ENCODE data around the gene DMD.
"Not testable (repeated sequence)": the region's sequence is repeated elsewhere in the genome, so short reads cannot be mapped to it uniquely, and the experiment has no call there.

Gene DMD

DNA sequence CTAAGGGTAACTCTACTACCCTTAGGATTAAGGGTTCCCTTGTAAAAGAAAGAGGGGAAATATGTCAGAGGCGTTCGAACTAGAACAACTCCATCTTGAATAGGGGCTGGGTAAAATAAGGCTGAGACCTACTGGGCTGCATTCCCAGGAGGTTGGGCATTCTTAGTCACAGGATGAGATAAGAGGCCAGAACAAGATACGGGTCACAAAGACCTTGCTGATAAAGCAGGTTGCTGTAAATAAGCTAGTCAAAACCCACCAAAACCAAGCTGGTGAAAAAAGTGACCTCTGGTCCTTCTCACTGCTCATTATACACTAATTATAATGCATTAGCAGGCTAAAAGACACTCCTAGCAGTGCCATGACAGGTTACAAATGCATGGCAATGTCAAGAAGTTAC lies 922.0 kb downstream of the DMD start:
- in situ Hi-C loops (cut with HindIII; ENCODE audit: low sequenced_read_pairs): no loop called here

DNA sequence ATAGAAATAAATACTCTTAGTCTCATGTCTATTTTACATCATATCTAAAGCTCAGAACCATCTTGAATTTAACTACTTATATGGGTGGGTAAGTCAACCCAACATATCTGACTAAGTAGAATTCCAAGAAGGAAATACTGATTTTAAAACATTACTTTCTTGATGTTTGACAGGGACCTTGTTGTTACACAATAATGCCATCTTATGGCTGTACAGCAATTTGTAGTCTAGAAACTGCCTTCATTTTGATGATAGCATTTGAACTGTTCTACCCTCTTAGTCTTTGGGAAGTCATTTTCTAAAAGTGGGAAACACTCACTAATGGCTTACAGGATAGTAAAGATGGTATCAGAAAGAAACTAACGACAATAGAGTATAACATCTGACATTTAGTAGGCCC lies 929.5 kb downstream of the DMD start:
- in situ Hi-C loops (cut with HindIII; ENCODE audit: low sequenced_read_pairs): no loop called here

DNA sequence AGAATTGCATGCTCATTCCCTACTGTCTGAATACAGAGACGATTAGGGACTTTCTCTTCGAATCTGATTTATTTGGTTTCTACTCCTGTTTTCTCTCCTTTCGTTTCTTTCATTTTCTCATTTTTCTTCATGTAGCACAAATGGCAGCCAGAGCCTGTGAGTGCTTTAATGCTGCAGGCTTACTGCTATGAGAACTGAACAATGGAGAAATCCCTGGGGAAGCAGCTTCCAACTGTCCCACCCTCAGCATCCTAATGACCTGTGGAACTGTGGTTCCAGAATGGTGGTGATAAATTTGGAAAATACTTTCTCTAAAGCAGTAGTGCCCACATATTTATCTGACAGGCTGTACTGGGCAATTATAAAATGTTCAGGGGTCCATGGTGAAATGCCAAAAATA lies 930.4 kb downstream of the DMD start:
- in situ Hi-C loops (cut with HindIII; ENCODE audit: low sequenced_read_pairs): no loop called here

DNA sequence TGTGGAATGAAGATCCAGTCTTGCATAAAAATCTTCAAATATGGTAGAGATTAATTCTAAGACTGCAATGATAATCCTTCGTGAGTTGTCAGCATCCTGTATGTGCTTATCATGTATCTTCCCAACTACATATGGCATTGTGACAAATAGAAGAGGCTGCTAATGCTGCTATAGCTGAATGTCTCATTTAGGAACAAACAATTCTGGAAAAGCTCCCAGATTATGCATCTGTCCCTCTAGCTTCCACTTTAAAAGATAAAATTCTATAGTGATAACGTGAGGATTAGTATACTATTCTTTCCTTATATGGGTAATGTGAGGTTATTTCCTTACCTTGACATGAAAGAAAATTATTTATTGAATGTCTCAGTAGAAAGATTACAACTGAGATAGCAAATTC lies 930.9 kb downstream of the DMD start:
- in situ Hi-C loops (cut with HindIII; ENCODE audit: low sequenced_read_pairs): no loop called here

DNA sequence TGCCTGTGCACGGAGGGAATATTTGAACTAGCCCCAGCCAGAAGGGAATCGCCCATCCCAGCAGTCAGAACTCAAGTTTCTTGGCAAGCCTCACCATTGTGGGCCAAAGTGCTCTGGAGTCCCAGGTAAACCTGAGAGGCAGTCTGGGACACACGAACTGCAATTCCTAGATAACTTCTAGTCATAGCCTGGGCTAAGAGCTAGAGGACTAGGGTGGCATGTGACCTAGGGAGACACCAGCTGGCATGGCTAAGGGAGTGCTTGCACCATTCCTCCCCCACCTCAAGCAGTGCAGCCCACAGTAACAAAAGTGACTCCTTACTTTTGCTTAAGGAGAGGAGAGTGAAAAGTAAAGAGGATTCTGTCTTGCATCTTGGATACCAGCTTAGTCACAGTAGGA lies 935.2 kb downstream of the DMD start:
- in situ Hi-C loops (cut with HindIII; ENCODE audit: low sequenced_read_pairs): no loop called here

DNA sequence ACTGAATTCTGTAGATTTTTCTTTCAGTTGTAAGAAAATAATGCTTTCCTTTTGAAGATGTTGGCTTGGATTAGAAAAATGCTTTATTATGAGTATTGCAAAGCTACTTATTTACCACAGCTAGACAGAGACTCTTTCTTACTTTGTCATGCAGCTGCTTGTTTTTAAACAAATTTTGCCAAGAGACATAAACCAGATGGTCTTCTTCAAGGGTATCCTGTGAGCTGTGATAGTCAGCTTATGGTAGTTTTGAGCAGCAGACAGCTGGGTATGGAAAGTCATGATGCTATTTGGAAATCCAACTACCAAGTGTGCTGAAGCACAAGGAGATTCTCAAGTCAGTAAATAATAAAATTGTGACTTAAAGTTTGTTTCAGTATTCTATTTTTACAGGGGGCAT lies 941.5 kb downstream of the DMD start:
- in situ Hi-C loops (cut with HindIII; ENCODE audit: low sequenced_read_pairs): no loop called here

DNA sequence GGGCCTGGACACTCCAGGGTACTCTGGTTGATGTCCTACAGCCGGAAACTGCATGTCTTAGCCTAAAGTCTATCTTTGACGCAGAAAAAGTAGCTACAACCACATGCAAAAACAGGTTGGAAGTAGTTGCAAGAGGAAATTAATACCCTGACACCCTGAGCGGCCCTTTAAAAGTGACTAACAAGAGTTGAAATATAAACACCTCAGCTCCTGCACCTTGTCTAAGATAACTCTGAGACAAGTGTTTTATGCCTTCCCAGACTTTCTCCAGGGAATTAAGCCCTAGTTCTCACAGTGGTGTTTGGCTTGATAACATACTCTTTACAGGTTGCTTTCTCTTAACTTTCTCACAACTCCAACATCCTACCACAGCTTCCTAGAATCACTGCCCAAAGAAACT lies 943.1 kb downstream of the DMD start:
- in situ Hi-C loops (cut with HindIII; ENCODE audit: low sequenced_read_pairs): no loop called here

DNA sequence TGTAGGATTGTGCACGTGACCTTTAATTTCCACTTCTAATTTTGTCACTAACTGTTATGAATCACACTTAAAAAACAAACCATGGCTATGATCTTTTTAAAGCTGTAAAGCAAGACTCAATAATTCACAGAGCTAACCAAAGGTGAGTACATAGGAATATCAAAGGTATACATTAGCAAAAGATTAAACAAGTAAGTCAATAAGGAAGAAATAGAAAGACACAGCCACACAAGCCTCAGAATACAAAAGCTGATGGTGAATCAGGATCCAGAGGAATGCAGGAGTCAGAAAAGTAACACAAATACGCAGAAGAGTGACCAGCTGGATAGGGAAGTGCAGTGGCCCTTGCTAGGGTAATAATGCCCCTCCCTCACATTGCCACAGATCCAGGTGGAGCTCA lies 943.6 kb downstream of the DMD start:
- in situ Hi-C loops (cut with HindIII; ENCODE audit: low sequenced_read_pairs): no loop called here

DNA sequence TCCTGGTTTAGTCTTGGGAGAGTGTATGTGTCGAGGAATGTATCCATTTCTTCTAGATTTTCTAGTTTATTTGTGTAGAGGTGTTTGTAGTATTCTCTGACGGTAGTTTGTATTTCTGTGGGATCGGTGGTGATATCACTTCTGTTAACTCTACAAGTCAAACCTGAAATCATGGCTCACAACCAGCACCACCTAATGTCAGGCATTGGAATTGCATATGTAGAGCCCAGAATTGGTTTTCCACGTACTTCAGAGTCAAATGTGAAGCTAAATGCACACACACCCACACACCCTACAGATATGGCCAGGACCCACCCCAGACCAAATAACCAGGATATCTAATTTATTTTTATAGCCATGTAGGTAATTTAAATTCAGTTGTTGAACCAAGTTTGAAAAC lies 964.7 kb downstream of the DMD start:
- in situ Hi-C loops (cut with HindIII; ENCODE audit: low sequenced_read_pairs): not testable (repeated sequence)

DNA sequence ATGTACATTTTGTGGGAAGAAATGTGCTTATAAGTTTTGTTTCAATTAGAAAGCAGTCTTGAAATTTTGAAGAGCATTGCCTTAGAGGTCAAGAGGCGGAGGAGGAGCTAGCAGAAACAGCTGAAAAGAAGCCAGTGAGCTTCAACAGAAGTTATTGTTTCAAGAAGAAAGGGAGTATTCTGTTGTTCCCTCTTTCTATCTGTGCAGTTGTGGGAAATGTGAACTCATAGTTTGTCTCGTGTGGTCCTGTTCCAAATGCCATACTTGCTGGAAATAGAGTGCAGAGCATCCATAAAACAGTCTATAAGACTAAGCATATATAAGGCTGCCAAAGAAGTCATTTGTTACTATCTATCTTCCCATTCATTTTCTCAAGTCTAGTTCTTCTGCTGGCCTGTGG lies 1015.7 kb downstream of the DMD start:
- in situ Hi-C loops (cut with HindIII; ENCODE audit: low sequenced_read_pairs): no loop called here

DNA sequence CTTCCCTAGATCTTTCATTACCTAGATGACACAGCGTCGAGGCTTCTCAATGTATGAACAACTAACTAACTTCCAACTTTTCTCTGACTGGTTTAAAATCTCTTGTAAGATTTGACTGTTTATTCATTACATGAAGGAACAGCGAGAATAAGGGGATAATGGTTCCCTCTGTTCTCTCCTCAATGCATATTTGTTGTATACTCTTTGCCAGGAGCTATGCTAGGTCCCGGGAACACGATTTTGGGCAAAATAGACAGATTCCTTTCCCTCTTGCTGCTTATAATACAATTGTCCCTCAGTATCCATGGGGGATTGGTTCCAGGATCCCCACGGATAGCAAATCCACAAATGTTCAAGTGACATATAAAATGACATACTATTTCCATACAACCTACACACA lies 1020.0 kb downstream of the DMD start:
- in situ Hi-C loops (cut with HindIII; ENCODE audit: low sequenced_read_pairs): no loop called here

DNA sequence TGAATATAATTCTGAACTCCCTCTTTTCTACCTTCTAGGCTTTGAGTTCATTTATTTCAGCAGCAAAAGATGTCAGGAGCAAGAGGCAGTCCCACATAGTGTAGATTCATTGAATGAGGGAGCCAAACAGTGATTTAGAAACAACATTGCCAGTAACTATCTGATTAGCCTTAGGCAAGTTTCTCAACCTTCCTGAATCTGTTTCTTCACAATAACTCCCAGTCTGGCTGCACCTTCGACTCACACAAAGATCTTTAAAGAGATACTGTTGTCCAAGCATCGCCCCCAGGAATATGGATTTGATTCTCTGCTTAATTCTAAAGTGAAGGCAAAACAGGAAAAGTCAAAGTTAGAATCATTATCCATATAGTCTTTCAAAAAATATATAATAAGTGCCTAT lies 1026.2 kb downstream of the DMD start:
- in situ Hi-C loops (cut with HindIII; ENCODE audit: low sequenced_read_pairs): no loop called here

DNA sequence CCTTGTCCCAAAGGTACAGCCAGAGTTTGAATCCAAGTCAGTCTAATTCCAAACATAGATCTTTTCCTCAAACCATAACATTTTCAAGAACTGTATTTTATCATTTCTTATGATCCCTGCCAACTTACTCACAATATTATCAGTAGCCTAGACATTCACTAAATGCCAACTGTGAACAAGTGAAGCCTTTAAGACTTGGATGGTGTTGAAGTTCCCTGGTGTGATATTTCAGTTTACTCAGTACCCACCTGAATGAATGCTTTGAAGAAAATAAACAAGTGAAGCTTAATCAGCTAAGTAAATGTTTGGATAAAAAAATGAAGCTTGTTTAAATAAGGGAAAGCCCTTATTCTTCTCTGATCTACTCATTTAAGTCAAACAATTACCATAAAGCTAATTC lies 1028.3 kb downstream of the DMD start:
- in situ Hi-C loops (cut with HindIII; ENCODE audit: low sequenced_read_pairs): no loop called here

DNA sequence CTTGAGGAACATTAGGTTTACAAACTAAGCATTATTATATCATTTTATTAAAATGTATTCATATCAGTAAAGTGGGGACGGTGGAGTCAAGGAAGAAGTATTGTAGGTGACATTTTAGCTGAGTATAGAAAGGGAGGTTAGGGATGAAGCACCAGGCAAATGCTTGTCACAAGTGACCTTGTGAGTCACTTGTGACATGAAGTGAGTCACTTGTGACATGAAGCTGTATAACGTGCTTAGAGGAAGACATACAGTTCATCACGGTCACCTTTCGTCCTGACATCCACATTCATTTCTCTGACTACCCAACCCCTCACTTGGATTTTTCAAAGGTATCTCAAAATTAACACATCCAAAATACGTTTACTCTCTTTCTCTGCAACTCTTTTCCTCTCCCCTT lies 1034.8 kb downstream of the DMD start:
- in situ Hi-C loops (cut with HindIII; ENCODE audit: low sequenced_read_pairs): no loop called here

DNA sequence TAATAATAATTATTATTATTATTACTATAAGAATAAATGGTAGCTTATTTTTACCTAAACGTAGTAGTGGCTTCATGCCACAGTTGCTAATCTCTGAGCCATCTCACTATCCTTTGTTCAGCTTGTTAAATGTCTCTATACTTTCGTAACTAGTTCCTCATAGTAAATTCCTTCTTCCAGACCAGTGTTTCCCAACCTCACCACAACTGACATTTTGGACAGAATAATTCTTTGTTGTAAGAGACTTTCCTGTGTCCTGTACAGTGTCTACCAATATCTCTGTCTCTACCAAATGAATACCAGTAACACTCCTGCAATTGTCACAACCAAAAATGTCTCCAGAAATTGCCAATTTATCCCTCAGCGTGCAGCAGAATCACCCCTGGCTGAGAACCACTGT lies 1040.9 kb downstream of the DMD start:
- in situ Hi-C loops (cut with HindIII; ENCODE audit: low sequenced_read_pairs): no loop called here

DNA sequence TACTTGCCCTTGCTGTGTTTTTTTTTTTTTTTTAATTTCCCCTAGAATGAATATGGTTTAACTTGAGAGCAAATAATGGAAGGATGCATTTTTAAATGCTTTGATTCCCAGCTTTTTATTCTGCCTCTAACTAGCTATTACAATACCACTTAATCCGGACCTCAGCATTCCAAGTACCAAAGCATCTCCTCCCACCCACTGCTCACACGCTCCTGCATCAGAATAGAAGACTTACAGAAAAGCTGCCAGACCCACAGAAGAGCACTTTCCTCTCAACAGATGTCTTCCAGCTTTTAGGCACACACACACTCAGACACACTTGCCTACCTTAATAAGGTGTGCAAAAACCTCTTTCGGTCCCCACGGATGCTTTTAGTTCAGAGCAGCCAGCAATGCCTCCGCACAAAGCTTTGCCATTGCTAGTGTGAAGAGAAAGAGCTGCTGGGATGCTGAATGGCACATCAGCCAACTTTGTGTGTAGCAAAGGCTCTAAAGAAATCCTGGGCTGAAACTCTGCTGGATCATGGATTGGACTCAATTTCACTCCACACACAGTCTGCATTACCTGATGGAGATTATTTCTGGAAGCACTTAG lies 1056.2 kb downstream of the DMD start:
- in situ Hi-C loops (cut with HindIII; ENCODE audit: low sequenced_read_pairs): no loop called here

DNA sequence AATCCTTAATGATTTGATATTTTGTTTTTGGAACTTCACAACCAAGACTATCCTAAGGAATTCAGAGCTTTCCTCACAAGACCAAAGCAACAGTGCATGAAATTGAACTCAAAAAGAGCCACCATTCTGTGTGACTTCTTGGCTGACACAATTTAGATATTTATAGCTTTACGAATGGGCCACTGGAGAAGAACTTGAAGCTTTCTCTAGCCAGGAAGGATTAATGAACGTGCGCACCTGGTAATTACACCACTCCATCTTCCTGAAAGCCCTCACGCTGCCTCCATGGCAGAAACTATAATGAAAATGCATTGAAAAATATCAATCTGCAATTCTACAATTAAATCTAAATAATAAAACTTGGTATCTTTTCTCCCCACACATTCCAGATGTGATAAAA lies 1057.8 kb downstream of the DMD start:
- in situ Hi-C loops (cut with HindIII; ENCODE audit: low sequenced_read_pairs): no loop called here

DNA sequence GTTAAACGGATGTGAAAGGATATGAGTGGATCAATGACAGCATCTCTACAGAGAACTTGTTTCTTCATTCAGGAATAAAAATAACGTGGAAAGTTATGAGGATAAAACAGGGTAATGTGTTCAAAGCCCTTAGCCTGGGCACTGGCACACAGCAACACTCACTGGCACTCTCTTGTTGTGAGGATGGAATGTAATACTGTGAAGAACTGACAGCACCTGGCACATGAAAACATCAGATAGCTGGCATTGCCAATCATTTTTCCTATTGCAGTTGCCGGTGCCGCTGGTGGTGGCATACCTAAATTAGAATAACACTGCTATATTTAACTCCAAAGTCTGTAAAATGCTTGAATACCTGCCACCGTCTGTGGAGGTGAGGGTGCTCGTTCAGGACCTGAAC lies 1061.2 kb downstream of the DMD start:
- in situ Hi-C loops (cut with HindIII; ENCODE audit: low sequenced_read_pairs): no loop called here

DNA sequence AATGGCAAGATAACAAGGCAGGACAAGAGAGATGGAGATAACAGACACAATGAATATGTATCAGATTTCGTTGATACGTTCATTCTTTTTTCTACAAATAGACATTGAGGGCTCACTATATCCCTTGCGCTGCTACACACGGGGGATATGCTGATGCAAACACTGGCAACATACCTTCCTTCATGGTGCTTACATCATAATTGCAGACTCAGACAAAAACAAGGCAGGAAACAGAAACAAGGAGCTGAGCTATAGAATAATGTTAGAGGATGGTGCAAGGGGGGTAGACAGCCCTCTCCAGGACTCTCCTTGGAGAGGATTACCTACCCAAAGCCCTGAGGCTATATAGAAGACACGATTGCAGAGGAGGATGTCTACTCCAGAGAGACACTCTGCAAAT lies 1069.5 kb downstream of the DMD start:
- in situ Hi-C loops (cut with HindIII; ENCODE audit: low sequenced_read_pairs): no loop called here

DNA sequence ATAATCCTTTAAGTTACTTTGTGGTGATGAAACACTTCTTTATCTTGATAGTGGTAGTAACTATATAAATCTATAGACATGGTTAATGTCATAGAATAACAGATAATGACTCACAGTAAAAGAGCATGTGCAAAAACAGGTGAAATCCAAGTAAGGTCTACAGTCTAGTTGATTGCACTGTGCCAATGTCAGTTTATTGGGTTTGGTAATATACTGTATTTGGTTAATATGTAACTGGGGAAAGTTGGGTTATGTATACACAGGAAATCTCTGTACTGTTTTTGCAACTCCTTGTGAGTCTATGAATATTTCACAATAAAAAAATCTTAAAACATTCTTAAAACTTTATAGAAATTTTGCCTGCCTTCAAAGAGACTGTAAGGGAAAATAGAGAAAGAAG lies 1071.9 kb downstream of the DMD start:
- in situ Hi-C loops (cut with HindIII; ENCODE audit: low sequenced_read_pairs): no loop called here

DNA sequence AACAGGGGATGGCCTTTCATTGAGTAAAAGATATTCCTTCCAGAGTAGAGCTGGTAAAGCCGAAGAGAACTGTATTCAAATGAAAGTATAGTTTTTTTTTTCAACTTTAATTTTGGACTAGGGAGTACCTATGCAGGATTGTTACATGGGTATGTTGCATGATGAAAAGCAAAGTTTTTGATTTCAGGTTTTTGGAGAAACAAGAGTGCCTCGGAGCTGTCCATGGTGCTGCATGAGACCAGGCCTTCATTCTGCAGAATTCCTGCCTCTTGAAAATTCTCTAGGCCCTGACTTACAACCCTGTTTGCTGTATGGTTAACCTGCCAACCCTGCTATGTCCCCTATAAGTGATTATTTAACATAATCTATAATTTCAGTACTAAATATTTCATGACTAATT lies 1073.8 kb downstream of the DMD start:
- in situ Hi-C loops (cut with HindIII; ENCODE audit: low sequenced_read_pairs): no loop called here

DNA sequence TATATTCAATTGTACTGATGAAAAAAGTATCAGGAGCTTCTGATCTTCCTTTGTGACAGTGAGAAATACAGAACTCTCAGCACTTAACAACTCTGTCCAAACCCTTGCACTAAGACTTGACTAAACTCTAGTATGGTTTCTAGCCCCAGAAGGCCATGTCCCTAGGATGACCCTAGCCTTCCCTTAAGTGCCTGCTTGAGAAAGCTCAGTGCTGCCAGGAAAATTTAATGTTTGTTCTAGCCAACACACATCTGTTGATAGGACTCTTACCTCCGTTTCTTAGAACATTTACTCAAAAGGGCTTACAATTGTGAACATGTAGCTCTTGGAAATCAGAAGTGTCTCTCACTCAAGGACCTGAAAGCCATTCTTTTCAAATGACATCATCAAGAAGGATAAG lies 1084.4 kb downstream of the DMD start:
- in situ Hi-C loops (cut with HindIII; ENCODE audit: low sequenced_read_pairs): no loop called here

DNA sequence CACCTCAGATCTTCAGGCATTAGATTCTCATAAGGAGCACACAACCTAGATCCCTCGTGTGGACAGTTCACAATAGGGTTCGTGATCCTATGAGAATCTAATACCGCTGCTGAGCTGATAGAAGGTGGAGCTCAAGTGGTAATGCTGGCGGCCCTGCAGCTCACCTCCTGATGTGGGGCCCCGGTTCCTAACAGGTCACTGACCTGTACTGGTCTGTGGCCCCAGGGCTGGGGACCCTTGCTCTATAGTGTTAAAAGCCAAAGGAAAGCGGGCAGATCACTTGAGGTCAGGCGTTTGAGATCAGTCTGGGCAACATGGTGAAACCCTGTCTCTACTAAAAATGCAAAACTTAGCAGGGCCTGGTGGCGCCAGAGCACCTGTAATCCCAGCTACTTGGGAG lies 1092.5 kb downstream of the DMD start:
- in situ Hi-C loops (cut with HindIII; ENCODE audit: low sequenced_read_pairs): no loop called here

DNA sequence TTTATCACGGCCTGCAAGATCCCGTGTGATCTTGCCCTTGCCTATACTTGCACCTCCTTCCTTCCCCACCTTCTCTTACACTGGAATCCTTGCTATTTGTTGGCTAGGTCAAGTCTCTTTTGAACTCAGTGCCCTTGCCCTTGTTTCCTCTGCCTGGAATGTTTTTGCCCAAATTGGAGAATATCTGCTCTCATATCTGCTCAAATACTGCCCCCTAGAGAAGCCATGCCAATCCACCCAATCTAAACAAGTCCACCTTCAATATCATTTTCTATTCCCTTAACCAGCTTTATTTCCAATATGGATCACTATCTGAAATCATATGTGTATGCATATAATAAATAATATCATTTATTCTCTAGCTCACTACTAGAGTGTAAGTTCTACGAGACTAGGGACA lies 1095.3 kb downstream of the DMD start:
- in situ Hi-C loops (cut with HindIII; ENCODE audit: low sequenced_read_pairs): no loop called here

Data from endothelial cell of hepatic sinusoid (primary cell).